Immature natural killer cell (primary cell): Measurements from ENCODE around the gene SAMD10. TPM values are rescaled to one million over a fixed set of nuclear protein-coding genes. Genes with fewer than 3 reads are reported as not detected.
"Not testable (repeated sequence)": the region's sequence is repeated elsewhere in the genome, so short reads cannot be mapped to it uniquely, and the experiment has no call there.

Source experiments
- DNase-seq, 3 donors: peaks; one replicate each; pipeline ENCODE4 v3.0.0; 2022; ENCODE audit warnings: mixed read lengths in 1 of 3
- H3K27ac Mint-ChIP-seq, 6 donors: one replicate each; pipeline ENCODE4 v1.8.0; 2020; ENCODE audit warnings: mixed read lengths in 6 of 6, mild to moderate bottlenecking in 5 of 6, inconsistent platforms in 4 of 6, moderate library complexity in 3 of 6
- H3K27me3 Mint-ChIP-seq, 3 donors: one replicate each; pipeline ENCODE4 v1.8.0; 2020 to 2021; ENCODE audit warnings: low read depth in 3 of 3, mild to moderate bottlenecking in 3 of 3, mixed read lengths in 3 of 3, moderate library complexity in 3 of 3, inconsistent platforms in 1 of 3
- H3K36me3 Mint-ChIP-seq, 3 donors: one replicate each; pipeline ENCODE4 v1.8.0; 2020; ENCODE audit warnings: mixed read lengths in 3 of 3, inconsistent platforms in 2 of 3, mild to moderate bottlenecking in 2 of 3
- H3K4me1 Mint-ChIP-seq, 2 donors: one replicate each; pipeline ENCODE4 v1.8.0; 2020; ENCODE audit warnings: inconsistent platforms in 2 of 2, mild to moderate bottlenecking in 2 of 2, mixed read lengths in 2 of 2, moderate library complexity in 1 of 2
- H3K4me3 Mint-ChIP-seq, 5 donors: one replicate each; pipeline ENCODE4 v1.8.0; 2020; ENCODE audit warnings: mild to moderate bottlenecking in 5 of 5, mixed read lengths in 5 of 5, inconsistent platforms in 3 of 5, moderate library complexity in 3 of 5
- H3K9me3 Mint-ChIP-seq, 6 donors: one replicate each; pipeline ENCODE4 v1.8.0; 2020; ENCODE audit warnings: mild to moderate bottlenecking in 6 of 6, mixed read lengths in 6 of 6, inconsistent platforms in 4 of 6, moderate library complexity in 3 of 6
- polyA plus RNA-seq, 3 donors: library from polyadenylated mRNA; unstranded; fragments of 300-500 nt; fragmentation: Illumina TruSeq; gene quantifications; one replicate each; pipeline ENCODE4 v1.2.3, GENCODE V29; 2021

The SAMD10 gene
- polyA plus RNA-seq, 3 donors from 2014 or later = 6.5 to 13.2 (median 8.5) TPM

- H3K27ac Mint-ChIP-seq = no peak overlapping the region
Measured at GRCh38 chr20:63961664-63962425, 17.6 kb downstream of the SAMD10 start.

GRCh38 chr20:63960654-63961621 lies 18.5 kb downstream of the SAMD10 start:
- H3K27ac Mint-ChIP-seq, H3K36me3 Mint-ChIP-seq, DNase-seq, H3K4me3 Mint-ChIP-seq, H3K9me3 Mint-ChIP-seq, H3K27me3 Mint-ChIP-seq, H3K4me1 Mint-ChIP-seq: not testable (repeated sequence)

More at GRCh38 chr20:63961664-63962425, 17.6 kb downstream of the SAMD10 start:
- Mint-ChIP-seq H3K27me3 (peaks cover 0 to 2% (median 0%) of the 10 kb centered on the region in 3 donors), H3K36me3 (no peaks in the 10 kb centered on the region), H3K4me1 (no peaks in the 10 kb centered on the region), H3K9me3 (no peaks in the 10 kb centered on the region), H3K4me3 (no peak overlapping the region)
- DNase-seq = no peak

DNA sequence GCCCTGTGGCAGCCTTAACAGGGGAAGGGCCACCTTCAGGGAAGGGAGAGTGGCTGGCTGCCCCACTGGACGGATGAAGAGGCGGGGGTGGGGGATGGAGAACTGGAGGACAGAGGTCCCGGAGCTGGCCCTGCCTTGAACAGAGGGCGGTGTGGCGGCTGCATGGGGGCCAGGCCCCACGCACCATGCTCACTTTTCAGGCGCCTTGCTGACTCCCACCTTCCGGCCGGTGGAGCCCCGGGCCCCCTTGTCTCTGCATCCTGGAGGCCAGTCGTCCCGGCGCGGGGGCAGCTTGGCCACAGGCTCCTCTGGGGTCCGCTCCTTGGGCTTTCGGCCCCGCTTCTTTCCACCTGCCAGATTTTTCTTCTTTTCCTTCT lies 19.8 kb downstream of the SAMD10 start:
- peaks cover 0 to 2% (median 0%) of the 10 kb centered on the region in 3 donors for H3K27me3 Mint-ChIP-seq

DNA sequence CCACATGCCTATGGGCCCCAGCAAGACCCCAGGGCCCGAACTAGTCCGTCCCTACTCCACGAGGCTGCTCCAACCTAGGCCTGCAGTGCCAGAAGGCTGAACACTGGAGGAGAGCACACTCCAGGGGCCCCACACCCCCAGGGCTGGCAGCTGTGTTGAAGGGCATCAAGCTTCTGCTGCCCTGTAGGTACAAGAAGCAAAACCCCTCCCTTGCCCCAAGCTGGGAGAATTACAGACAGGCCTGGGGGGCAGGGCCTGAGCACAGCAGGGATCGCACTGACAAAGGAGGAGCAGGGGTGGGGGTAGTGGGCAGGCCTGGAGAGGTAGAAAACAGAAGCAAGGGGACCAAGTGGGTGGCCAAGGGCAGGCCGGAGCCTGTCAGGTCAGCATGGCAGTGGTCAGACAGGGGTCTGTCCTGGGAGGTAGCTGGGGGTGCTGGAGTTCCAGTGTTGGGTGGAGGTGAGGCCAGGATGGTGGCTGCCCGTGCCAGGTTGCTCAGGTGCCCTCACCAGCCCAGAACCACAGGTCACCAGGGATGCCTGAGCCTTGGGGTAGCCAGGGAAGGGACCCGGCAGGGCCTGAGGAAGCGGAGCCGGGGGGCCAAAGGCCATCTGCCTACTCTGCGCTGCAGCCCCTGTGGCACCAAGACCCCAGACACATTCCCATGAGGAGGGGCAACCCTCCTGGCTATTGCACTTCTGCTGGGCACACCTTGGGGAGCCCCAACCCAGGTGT lies 20.3 kb downstream of the SAMD10 start:
- no peak overlapping the region for H3K4me3 Mint-ChIP-seq
- no peak for DNase-seq
- H3K9me3 Mint-ChIP-seq = no peaks in the 10 kb centered on the region
- H3K27me3 Mint-ChIP-seq = peaks cover 0 to 5% (median 2%) of the 10 kb centered on the region in 3 donors
- peaks cover 6 to 12% of the 10 kb centered on the region in 2 donors for H3K4me1 Mint-ChIP-seq
- H3K27ac Mint-ChIP-seq = no peak overlapping the region
- H3K36me3 Mint-ChIP-seq = no peaks in the 10 kb centered on the region

More for the DNA sequence above, 19.8 kb downstream of the SAMD10 start:
- Mint-ChIP-seq H3K9me3 (no peaks in the 10 kb centered on the region), H3K4me3 (no peak overlapping the region), H3K27ac (no peak overlapping the region), H3K4me1 (peaks cover under 1 to 7% of the 10 kb centered on the region in 2 donors), H3K36me3 (no peaks in the 10 kb centered on the region)
- no peak for DNase-seq

GRCh38 chr20:63958471-63958870 lies 21.0 kb downstream of the SAMD10 start:
- H3K9me3 Mint-ChIP-seq = no peaks in the 10 kb centered on the region
- H3K4me3 Mint-ChIP-seq = peak overlapping the region in 1 of 5 donors; percentile 37
- H3K27ac Mint-ChIP-seq = no peak overlapping the region
- no peak for DNase-seq
- no peaks in the 10 kb centered on the region for H3K36me3 Mint-ChIP-seq
- peaks cover 13 to 17% of the 10 kb centered on the region in 2 donors for H3K4me1 Mint-ChIP-seq
- H3K27me3 Mint-ChIP-seq = peaks cover 1 to 6% (median 5%) of the 10 kb centered on the region in 3 donors

DNA sequence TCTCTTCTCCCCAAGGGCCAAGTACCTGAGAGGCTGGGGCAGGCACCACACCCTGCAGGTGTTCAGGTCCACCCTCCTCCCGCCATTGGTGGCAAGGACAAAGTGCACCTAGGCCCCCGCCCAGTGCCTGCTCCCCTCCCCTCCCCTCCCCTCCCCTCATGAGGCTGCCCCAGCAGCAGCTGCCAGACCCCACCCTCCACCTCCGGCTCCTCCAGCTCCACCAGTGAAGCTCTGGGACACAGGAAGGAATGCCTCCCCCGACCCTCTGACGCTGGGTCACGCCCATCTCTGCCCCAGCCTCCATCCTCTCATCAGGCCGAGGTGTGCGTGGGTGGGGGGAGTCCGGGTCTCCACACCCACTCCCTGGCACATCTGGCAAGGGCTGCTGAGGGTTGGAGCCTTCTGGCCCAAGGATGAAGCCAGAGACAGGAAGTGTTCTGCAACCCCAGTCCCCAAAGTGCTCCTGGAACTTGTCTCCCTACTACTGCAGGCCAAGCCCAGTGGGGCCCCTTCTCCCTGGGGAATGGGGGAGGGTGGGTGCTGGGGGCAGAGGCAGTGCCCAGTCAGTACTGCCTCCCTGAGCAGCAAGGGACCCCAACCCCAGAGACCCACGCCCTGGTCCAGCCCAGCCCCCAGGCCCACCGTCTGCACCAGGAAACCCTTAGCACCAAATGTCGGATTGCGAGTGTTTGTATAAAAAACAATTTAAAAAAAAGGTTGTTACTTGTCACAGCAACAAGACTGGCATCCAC lies 21.6 kb downstream of the SAMD10 start:
- DNase-seq = no peak
- Mint-ChIP-seq H3K27me3 (peaks cover 2 to 8% (median 5%) of the 10 kb centered on the region in 3 donors), H3K4me1 (peaks cover 14 to 19% of the 10 kb centered on the region in 2 donors), H3K36me3 (no peaks in the 10 kb centered on the region), H3K4me3 (no peak overlapping the region), H3K27ac (no peak overlapping the region), H3K9me3 (no peaks in the 10 kb centered on the region)

DNA sequence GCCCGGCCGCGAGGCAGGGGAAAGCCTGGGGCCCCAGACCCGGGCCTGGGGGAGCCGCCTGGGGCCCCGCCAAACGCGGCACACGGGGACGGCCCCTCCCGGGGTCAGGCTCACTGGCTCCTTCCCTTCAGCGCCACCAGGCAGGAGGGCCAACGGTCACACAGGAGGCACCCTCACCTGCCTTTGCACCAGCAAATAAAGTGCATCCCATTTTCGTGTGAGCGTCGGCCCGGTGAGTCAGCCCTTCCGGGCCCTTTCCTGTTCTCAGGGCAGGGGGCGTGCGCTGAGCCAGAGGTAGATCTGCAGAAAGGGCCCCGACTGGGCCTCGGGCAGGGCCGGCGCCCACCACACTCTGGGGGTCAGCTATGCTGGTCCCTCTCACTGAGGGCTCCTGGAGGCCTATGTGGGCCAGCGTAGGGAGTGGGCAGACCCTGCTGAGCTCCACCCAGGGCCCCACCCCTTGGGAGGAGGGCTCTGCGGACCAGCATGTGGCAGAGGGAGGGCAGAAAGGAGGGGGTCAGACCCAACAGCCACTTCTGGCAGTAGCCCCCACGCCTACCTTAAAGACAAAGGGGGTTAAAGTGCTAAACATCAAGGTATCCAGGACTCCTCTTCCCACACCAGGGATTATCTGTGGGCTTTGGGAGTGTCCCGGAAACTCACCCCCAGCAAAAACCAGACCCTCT lies 22.3 kb downstream of the SAMD10 start:
- Mint-ChIP-seq H3K36me3 (no peaks in the 10 kb centered on the region), H3K4me1 (peaks cover 14 to 19% of the 10 kb centered on the region in 2 donors), H3K4me3 (peak overlapping the region; percentile 23 to 86 (median 51)), H3K9me3 (no peaks in the 10 kb centered on the region), H3K27me3 (peaks cover 2 to 8% (median 8%) of the 10 kb centered on the region in 3 donors), H3K27ac (peak overlapping the region in 2 of 6 donors; percentile 28 to 53)
- peak in 1 of 3 donors; percentile 36 for DNase-seq

GRCh38 chr20:63956664-63957003 lies 22.8 kb downstream of the SAMD10 start:
- H3K36me3 Mint-ChIP-seq = no peaks in the 10 kb centered on the region
- H3K4me1 Mint-ChIP-seq = peaks cover 14 to 19% of the 10 kb centered on the region in 2 donors
- peak overlapping the region in 5 of 6 donors; percentile 28 to 76 (median 59) for H3K27ac Mint-ChIP-seq
- DNase-seq = no peak
- no peaks in the 10 kb centered on the region for H3K9me3 Mint-ChIP-seq
- H3K4me3 Mint-ChIP-seq = peak overlapping the region; percentile 82 to 87 (median 85)
- H3K27me3 Mint-ChIP-seq = peaks cover 2 to 8% (median 8%) of the 10 kb centered on the region in 3 donors

DNA sequence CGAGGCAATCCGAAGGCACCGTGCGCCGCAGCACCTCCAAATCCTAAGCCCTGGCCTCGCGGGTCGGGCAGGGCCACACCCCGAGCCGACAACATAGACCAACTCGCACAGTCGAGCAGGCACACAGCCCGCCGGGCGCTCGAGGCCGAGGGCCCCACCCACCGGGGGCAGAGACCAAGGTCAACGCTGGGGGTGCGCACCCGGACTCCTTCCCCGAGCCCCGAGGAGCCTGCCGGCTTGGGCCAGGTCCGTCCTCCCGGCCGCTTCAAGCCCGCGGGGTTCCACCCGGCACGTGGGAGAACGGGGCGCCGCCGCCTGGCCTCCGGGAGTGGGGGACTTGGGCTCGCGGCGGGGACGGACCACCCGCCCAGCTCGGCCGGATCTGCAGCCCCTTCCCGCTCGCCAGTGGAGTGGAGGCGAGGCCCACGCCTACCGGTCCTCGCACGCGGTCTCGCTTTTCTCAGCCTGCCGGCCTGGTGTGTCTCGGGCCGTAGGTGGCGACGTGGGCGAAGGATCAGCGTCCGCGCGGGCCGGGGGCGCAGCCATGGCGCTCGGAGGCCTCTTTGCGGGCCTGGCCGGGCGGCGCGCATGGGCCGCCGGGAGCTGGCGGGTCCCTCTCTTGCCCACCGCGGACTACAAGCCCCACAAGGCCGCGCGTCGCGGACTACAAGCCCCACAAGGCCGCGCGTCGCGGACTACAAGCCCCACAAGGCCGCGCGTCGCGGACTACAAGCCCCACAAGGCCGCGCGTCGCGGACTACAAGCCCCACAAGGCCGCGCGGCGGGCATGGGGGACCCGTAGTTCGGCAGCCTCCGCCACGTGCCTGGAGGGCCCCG lies 23.4 kb downstream of the SAMD10 start, which contains the start of gene UCKL1:
TSS of gene UCKL1 (minus strand) at position 590 of the 837 bp plus-strand sequence. CDS start at position 546, 44 bp downstream.
- Mint-ChIP-seq H3K4me1 (peaks cover 14 to 19% of the 10 kb centered on the region in 2 donors), H3K36me3 (no peaks in the 10 kb centered on the region), H3K27ac (peak within 1 kb of the TSS in 5 of 6 donors; percentile 43 to 76 (median 59)), H3K4me3 (peak within 1 kb of the TSS; percentile 82 to 87 (median 85)), H3K9me3 (no peaks in the 10 kb centered on the region), H3K27me3 (peaks cover 2 to 8% (median 8%) of the 10 kb centered on the region in 3 donors)
- peak; percentile 89 to 92 (median 89) for DNase-seq

- H3K4me3 Mint-ChIP-seq = peak overlapping the region; percentile 74 to 82 (median 78)
- peak; percentile 33 to 35 (median 34) for DNase-seq
- peaks cover 14 to 20% of the 10 kb centered on the region in 2 donors for H3K4me1 Mint-ChIP-seq
- H3K36me3 Mint-ChIP-seq = no peaks in the 10 kb centered on the region
- peaks cover 2 to 8% (median 8%) of the 10 kb centered on the region in 3 donors for H3K27me3 Mint-ChIP-seq
- H3K27ac Mint-ChIP-seq = no peak overlapping the region
- no peaks in the 10 kb centered on the region for H3K9me3 Mint-ChIP-seq
Measured at GRCh38 chr20:63955281-63955826, 24.1 kb downstream of the SAMD10 start.

DNA sequence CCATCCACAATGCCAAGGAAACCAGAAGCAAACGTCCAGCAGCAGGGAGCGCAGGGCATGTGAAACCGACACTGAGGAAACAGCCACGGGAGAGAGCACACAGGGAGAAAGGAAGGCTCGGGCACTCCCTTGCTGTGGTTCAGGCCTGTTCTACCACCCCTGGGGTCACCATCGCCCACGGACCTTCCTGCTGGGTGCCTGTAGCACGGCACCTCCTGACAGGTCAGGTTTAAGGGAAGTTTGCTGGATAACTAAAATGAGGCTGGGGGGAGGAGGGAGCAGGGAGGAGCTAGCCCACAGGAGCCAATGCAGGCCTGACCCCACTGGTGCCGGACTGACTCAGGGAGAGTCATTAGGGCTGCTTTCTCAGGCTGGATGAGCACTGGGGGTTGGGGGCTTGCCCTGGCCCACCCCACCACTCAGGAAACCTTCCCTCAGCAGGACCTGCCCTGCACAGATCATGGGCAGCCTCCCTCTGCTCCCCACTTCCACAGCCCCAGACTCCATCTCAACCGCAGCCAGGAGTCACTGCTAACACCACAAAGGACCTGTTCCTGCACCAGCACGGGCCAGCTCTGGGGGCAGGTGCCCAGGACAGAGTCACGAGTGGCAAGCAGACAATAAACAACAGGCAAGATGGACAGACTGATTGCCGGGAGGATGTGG lies 25.5 kb downstream of the SAMD10 start:
- H3K4me1 Mint-ChIP-seq = peaks cover 26 to 30% of the 10 kb centered on the region in 2 donors
- no peaks in the 10 kb centered on the region for H3K36me3 Mint-ChIP-seq
- peak overlapping the region in 4 of 6 donors; percentile 45 to 74 (median 70) for H3K27ac Mint-ChIP-seq
- peaks cover 6 to 14% (median 12%) of the 10 kb centered on the region in 3 donors for H3K27me3 Mint-ChIP-seq
- no peaks in the 10 kb centered on the region for H3K9me3 Mint-ChIP-seq
- peak overlapping the region; percentile 63 to 82 (median 74) for H3K4me3 Mint-ChIP-seq
- DNase-seq = no peak
